OCI-LY7 (cell line): ENCODE measurements around the gene FDXACB1. TPM values are rescaled to one million over a fixed set of nuclear protein-coding genes. Genes with fewer than 3 reads are reported as not detected.

Experiments used
- BruUV-seq: library from RNA; stranded (reverse); fragments of 400-500 nt; replicated peaks from 2 replicates; lab custom pipeline; 2021; lab: Mats Ljungman, UMichigan
- CTCF ChIA-PET: fragments of 300-600 bp; sonication (Branson Sonifier 250); formaldehyde crosslinking; loops from one replicate; lab custom pipeline; 2022; ENCODE audit warnings: antibody characterized with exemption; ENCODE audit not compliant: unreplicated experiment; lab: Charles Lee
- POLR2A ChIA-PET: fragments of 300-600 bp; sonication (Branson Sonifier 250); formaldehyde crosslinking; loops from one replicate; lab custom pipeline; 2022; ENCODE audit warnings: antibody characterized with exemption; lab: Charles Lee
- DNase-seq: peaks from one replicate; pipeline ENCODE4 v3.0.0-alpha.2; 2015; ENCODE audit warnings: low spot score
- H2AFZ ChIP-seq: fragments of 200-600 bp; sonication (generic), shearing (Covaris generic); 2 replicates; pipeline ENCODE4 v1.6.1; 2014; ENCODE audit warnings: mild to moderate bottlenecking, antibody characterized with exemption, low read length, moderate library complexity
- H3K27ac ChIP-seq: fragments of 200-600 bp; sonication (generic); 2 replicates; pipeline ENCODE4 v1.5.1; 2014; ENCODE audit warnings: mixed run types, low read depth, mild to moderate bottlenecking, moderate library complexity, low read length, inconsistent platforms; ENCODE audit not compliant: poor library complexity, severe bottlenecking
- H3K36me3 ChIP-seq: fragments of 200-600 bp; sonication (generic); 2 replicates; pipeline ENCODE4 v1.6.1; 2014; ENCODE audit warnings: mild to moderate bottlenecking, antibody characterized with exemption, low read length, moderate library complexity, mixed read lengths; ENCODE audit not compliant: insufficient read depth
- H3K4me1 ChIP-seq: fragments of 200-600 bp; sonication (generic); 2 replicates; pipeline ENCODE4 v1.5.1; 2014; ENCODE audit warnings: mild to moderate bottlenecking, low read length; ENCODE audit not compliant: insufficient read depth, poor library complexity, severe bottlenecking
- H3K4me2 ChIP-seq: fragments of 200-600 bp; sonication (generic); 2 replicates; pipeline ENCODE4 v1.6.1; 2014; ENCODE audit warnings: mild to moderate bottlenecking, low read length
- H3K4me3 ChIP-seq: fragments of 200-600 bp; sonication (generic); 2 replicates; pipeline ENCODE4 v1.5.1; 2014; ENCODE audit warnings: mild to moderate bottlenecking, low read depth, low read length; ENCODE audit not compliant: poor library complexity, severe bottlenecking
- H3K79me2 ChIP-seq: fragments of 200-600 bp; sonication (generic); 2 replicates; pipeline ENCODE4 v1.6.1; 2016; ENCODE audit warnings: low read depth, mild to moderate bottlenecking, low read length, moderate library complexity, mixed read lengths; ENCODE audit not compliant: insufficient read depth
- H3K9me2 ChIP-seq: fragments of 200-600 bp; sonication (generic); 2 replicates; pipeline ENCODE4 v1.6.1; 2016; ENCODE audit warnings: mild to moderate bottlenecking, low read length, mixed read lengths; ENCODE audit not compliant: insufficient read depth
- H3K9me3 ChIP-seq: fragments of 200-600 bp; sonication (generic); 2 replicates; pipeline ENCODE4 v1.6.1; 2014; ENCODE audit warnings: mild to moderate bottlenecking, mixed run types, low read length, mixed read lengths
- H4K20me1 ChIP-seq: fragments of 200-600 bp; sonication (generic); 2 replicates; pipeline ENCODE4 v1.6.1; 2014; ENCODE audit warnings: mild to moderate bottlenecking, antibody characterized with exemption, low read length, moderate library complexity, mixed read lengths; ENCODE audit not compliant: insufficient read depth
- EZH2phosphoT487 ChIP-seq: fragments of 200-600 bp; sonication (generic); IDR thresholded peaks from 2 replicates; pipeline ENCODE4 v1.6.1; 2018; ENCODE audit warnings: low read depth, borderline replicate concordance, mild to moderate bottlenecking, mixed run types, antibody characterized with exemption, low read length, moderate library complexity, mixed read lengths
- intact Hi-C: fragments of 100-400 bp; cut with micrococcal nuclease; formaldehyde crosslinking; loops from one replicate; pipeline ENCODE4 v1.10.0; 2022; ENCODE audit not compliant: unreplicated experiment
- total RNA-seq, 2 experiments: library from RNA; depleted of rRNA in 1 of 2; stranded (reverse); fragments of >200 nt in 1 of 2; shearing (Covaris generic) in 1 of 2; gene quantifications; 2 replicates each; pipeline ENCODE4 v1.2.3, GENCODE V29; 2014 to 2022
- TF ChIP-seq, protein P1 (sequence below): fragments of 200-600 bp; sonication (generic); conservative IDR thresholded peaks from 2 replicates; pipeline ENCODE4 v1.5.1; 2014; ENCODE audit warnings: mild to moderate bottlenecking, antibody characterized with exemption, low read length, moderate library complexity, mixed read lengths

The FDXACB1 gene
- total RNA-seq, 2 experiments from 2014 or later: 5.8 to 6.2 TPM

DNA sequence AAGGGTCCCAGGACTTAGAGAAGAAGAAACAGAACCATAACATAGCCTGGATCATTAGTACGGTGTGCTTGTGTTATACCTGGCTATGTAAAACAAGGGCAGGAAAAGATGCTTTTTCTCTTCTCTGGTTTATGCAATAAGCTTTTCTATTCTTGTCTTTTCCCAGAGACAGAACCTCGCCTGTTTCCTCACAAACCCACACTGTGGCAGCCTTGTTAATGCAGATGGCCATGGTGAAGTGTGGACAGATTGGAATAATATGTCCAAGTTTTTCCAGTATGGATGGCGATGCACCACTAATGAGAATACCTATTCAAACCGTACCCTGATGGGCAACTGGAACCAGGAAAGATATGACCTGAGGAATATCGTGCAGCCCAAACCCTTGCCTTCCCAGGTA, 3.2 kb upstream of the FDXACB1 start:
- no peak for DNase-seq
- Histone ChIP-seq H3K4me2 (no peak overlapping the region), H3K9me2 (no peaks in the 10 kb centered on the region), H2AFZ (no peak overlapping the region), H3K4me3 (no peak overlapping the region), H3K36me3 (no peaks in the 10 kb centered on the region), H3K79me2 (peaks cover 3% of the 10 kb centered on the region; the same call in 1 of the 2 replicates), H3K9me3 (no peaks in the 10 kb centered on the region), H4K20me1 (no peaks in the 10 kb centered on the region), H3K4me1 (peaks cover 12% of the 10 kb centered on the region), H3K27ac (no peak overlapping the region)
- BruUV-seq: no TSS peak
- no peak for TF ChIP-seq EZH2phosphoT487
- TF ChIP-seq, protein P1, sequence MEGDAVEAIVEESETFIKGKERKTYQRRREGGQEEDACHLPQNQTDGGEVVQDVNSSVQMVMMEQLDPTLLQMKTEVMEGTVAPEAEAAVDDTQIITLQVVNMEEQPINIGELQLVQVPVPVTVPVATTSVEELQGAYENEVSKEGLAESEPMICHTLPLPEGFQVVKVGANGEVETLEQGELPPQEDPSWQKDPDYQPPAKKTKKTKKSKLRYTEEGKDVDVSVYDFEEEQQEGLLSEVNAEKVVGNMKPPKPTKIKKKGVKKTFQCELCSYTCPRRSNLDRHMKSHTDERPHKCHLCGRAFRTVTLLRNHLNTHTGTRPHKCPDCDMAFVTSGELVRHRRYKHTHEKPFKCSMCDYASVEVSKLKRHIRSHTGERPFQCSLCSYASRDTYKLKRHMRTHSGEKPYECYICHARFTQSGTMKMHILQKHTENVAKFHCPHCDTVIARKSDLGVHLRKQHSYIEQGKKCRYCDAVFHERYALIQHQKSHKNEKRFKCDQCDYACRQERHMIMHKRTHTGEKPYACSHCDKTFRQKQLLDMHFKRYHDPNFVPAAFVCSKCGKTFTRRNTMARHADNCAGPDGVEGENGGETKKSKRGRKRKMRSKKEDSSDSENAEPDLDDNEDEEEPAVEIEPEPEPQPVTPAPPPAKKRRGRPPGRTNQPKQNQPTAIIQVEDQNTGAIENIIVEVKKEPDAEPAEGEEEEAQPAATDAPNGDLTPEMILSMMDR: no peak
- intact Hi-C loops: no loop called here
- ChIA-PET POLR2A (interaction anchor here (1.0 to 4.2 kb wide), 7 partner anchors 10 to 100 kb away, joined by 3 to 27 read pairs (median 5); partner anchors contain the start of gene ALG9), CTCF (no interaction called here)

- Histone ChIP-seq H3K9me3 (no peaks in the 10 kb centered on the region), H3K4me3 (peak overlapping the region; percentile 75), H3K27ac (peak overlapping the region; percentile 72), H3K4me2 (peak overlapping the region; percentile 85), H3K4me1 (peaks cover 12% of the 10 kb centered on the region), H3K36me3 (peaks cover 7% of the 10 kb centered on the region; the same call in 1 of the 2 replicates), H4K20me1 (no peaks in the 10 kb centered on the region), H2AFZ (peak overlapping the region; percentile 79), H3K9me2 (no peaks in the 10 kb centered on the region), H3K79me2 (peaks cover 3% of the 10 kb centered on the region; the same call in 1 of the 2 replicates)
- ChIA-PET CTCF (no interaction called here), POLR2A (interaction anchor here (0.9 to 4.2 kb wide), 3 partner anchors 8 to 46 kb away, joined by 3 to 27 read pairs (median 21); partner anchors contain the start of gene ALG9)
- intact Hi-C loops: loop anchor here (1.0 to 5.0 kb wide), 3 partner anchors 47 to 208 kb away; partner anchors contain the start of genes SDHD and TIMM8B
- BruUV-seq: TSS peak; percentile 95
- TF ChIP-seq, protein P1: no peak
- no peak for TF ChIP-seq EZH2phosphoT487
- DNase-seq: no peak
Observed at GRCh38 chr11:111879637-111879960, 634 bp upstream of the FDXACB1 start.

GRCh38 chr11:111878385-111878848, 548 bp downstream of the FDXACB1 start:
- Histone ChIP-seq H3K4me1 (peaks cover 12% of the 10 kb centered on the region), H4K20me1 (no peaks in the 10 kb centered on the region), H3K9me3 (no peaks in the 10 kb centered on the region), H2AFZ (peak overlapping the region; percentile 97), H3K27ac (peak overlapping the region; percentile 72), H3K79me2 (peaks cover 3% of the 10 kb centered on the region; the same call in 1 of the 2 replicates), H3K4me3 (peak overlapping the region; percentile 75), H3K4me2 (peak overlapping the region; percentile 84), H3K36me3 (peaks cover 7% of the 10 kb centered on the region; the same call in 1 of the 2 replicates), H3K9me2 (no peaks in the 10 kb centered on the region)
- POLR2A ChIA-PET: interaction anchor here (0.7 to 1.3 kb wide), 2 partner anchors 13 to 47 kb away, joined by 3 to 5 read pairs; no protein-coding TSS in a partner anchor
- BruUV-seq: TSS peak; percentile 82
- intact Hi-C loops: loop anchor here (2.0 to 5.0 kb wide), 2 partner anchors 104 to 209 kb away; partner anchors contain the start of genes SDHD and TIMM8B
- TF ChIP-seq, protein P1: no peak
- TF ChIP-seq EZH2phosphoT487: no peak
- CTCF ChIA-PET: no interaction called here
- DNase-seq: no peak
